Stimulated activated CD4-positive, alpha-beta T cell treated with anti-CD3 and anti-CD28 coated beads, Interleukin-4, amount 100 ng/mL, for 48 hours (primary cell): ENCODE data around the gene CREBZF.
"Not testable (repeated sequence)": the region's sequence is repeated elsewhere in the genome, so short reads cannot be mapped to it uniquely, and the experiment has no call there.

Experiments
- DNase-seq, 2 donors: peaks; one replicate each; pipeline ENCODE4 v3.0.0-alpha.2; 2020; ENCODE audit warnings: low read depth in 2 of 2

Gene CREBZF

GRCh38 chr11:85670949-85671663 is 6.2 kb upstream of the CREBZF start:
- not testable (repeated sequence) for DNase-seq

- no peak for DNase-seq
Observed at GRCh38 chr11:85668157-85668556, 3.2 kb upstream of the CREBZF start.

DNA sequence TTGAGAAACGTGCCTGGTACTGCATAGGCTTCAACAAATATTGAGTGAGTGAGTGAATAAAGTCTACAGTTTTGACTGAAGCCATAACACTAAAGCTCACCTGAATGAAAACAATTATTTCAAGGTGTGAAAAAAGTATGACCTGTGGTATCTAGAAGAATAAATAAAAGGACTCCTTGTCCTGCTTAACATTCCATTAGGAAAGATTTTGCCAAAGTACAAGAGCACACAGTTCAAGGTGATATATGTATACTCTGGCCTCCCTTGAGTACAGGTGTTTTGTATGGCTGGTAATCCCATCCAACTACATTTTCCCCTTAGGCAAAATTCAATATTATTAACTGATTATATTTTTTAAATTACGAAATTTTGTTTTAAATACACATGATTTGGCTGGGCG is 1.8 kb upstream of the CREBZF start:
- no peak for DNase-seq

DNA sequence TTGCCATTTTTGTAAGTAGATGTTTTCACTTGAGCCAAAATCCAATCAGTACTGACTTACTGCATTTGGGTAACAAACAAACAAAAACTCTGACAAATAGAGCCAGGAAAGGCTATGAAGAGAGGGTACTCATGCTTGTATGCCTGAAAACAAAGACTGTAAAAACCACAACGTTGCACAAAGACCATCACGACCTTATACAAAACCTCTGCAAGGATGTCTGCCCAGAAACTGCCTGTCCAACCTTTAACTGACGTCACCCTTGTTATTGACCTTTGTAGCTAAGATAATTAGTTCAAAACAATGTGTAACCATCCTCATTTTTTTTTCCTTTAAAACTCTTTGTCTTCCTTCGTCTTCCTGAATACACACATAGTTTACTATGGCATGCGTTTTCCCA is 804 bp upstream of the CREBZF start:
- DNase-seq, result no peak

DNA sequence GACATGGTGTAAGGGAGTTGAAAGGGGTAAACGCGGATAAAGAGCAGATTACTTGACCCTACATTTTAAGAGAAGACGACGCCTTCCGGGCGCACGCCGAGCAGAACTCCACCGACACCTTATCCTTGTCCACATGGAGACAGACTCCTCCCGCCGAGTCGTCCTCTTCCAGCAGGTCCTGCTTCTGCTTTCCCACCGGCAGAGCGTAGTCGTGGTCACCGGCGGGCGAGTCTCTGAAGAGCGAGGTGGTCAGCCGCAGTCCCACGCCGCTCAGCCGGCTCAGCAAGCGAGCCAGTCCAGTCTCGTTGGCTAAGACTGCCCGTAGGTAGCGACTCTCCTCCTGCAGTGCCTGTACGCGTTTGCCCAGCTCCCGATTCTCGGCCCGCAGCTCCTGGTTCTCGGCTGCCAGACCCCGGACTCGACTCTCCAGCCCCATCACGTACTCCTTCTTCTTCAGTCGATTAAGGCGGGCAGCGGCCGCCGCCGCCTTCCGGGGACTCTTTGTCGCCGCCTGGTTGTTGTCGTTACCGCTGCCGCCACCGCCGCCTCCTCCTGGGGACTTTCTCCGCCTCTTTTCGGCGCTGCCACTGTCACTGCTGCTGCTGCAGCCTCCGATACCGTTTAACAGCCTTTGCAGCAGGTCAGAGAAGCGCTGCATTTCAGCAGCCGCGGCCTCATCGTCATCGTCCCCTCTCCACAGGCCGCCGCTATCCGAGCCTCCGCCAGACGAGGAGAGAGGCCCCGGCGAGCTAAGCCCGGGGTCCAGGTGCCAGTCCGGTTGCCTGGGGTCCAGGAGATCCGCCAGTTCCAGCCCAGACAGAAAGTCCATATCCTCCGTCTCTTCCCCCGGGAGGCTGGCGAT is 945 bp downstream of the CREBZF start:
- DNase-seq, result peak; percentile 79 to 84

DNA sequence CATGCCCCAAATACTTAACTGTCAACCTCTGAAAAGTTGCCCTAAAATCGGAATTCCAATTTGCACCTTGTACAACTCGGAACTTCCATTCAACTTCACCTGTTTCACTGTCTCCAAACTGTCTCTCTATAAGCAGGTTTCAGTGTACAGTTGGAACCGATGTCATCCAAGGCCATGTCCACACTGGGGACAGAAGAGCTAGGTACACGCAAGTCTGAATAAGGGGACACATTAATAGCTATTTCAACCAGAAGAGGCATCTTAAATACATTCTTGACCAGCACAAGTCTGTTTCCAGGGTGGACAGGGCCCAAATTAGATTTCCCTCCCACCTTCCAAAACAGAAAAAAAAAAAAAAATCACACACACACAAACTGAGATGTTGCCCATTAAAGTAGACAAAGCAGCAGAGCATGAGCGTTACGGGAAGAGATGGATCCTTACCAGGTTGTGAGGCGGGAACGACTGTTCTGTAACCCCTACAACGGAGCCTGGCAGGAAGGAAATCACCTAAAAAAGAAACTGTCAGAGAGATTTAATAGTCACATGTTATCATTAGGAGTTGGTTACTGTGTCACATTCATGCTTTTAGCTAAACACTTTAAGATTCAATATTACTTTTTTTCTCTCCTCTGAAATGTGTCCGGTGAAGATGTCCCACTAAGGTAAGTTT is 1.7 kb downstream of the CREBZF start:
- no peak for DNase-seq

DNA sequence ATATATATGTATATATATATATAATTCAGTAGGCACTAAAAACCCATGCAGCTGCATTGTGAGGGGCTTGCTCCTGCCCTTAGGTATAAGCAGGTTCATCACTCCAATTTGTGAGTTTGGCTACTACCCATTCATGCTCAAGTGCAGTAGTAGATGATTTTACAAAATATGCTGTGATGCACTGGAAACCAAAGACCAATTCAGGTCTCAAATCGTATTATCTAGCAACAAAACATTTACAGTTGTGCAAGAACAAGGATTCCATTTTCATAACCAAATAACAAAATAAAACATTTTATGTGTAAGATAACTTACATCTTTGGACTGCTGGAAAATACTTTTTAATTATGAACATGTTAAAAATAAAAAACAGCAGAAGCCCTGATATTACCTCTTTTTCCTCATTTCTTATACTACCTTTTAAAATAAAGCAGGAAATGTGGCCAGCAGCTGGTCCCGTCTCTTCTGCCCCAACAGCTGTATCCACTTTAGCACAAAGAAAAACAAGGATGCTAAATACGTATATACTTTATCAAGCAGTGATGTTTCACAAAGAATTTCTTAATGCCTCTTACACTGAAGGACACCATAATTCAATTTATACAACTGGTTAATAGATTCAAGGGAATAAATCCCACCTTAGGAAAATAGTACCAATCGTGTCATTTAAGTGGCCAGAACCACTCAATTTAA is 2.8 kb downstream of the CREBZF start:
- DNase-seq, result no peak

- DNase-seq, result no peak
Observed at GRCh38 chr11:85658180-85658579, 6.7 kb downstream of the CREBZF start.

DNA sequence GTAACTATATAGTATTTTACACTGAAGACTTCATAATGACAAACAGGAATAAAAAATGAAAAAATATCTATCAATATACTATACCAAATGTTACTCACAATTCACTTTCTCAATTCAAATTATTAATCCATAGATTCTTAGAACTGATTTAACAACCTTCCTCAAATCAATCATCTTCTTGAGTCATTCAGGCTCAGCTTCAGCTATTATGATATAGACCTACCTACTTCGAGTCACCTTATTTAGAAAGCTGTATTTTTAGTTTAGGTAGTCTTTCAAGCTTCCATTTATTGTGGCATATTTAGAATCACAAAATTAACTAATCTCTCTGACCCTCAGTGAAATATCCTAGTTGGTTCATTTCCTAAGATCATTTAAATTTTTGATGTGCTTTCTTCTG is 8.2 kb downstream of the CREBZF start:
- no peak for DNase-seq

GRCh38 chr11:85654343-85654742 is 10.6 kb downstream of the CREBZF start:
- DNase-seq, result not testable (repeated sequence)

GRCh38 chr11:85652786-85653447 is 12.0 kb downstream of the CREBZF start:
- no peak for DNase-seq

- DNase-seq, result no peak
Observed at GRCh38 chr11:85651118-85651517, 13.8 kb downstream of the CREBZF start.

DNA sequence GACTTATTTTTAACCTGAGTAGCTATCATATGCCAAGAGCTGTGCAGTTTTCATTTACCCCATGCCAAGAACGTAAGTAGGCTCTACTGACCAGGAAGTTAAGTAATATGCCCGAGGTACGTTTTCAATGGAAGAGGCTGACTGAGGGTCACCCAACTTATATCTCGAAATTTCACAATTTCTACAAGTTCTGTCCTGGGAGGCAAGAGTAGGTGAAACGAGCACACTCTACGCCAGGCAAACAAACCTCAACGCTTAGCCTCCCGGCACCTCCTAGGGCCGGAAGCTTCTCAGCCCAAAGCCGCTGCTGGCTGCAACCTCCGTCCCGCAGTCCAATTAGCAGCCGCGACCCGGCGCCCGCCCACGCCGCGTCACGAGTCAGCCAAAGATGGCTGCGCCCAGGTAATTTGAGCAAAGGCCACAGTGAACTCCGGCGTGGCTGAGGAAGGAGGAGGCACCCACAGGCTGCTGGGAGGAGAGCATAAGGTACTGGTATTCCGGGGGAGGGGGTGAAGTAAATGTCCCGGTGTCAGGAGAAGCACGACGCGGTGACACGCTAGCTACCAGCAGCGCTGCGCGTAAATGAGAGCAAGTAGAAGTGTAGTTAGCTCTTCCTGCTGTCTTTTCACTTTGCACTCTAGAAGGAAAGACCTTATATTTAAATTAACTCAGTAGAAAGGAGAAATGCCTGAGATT is 17.2 kb downstream of the CREBZF start, which contains the start of gene TMEM126A:
Gene TMEM126A (plus strand): TSS at position 364 of the 696 bp plus-strand sequence. CDS start 2,289 bp downstream, outside the sequence.
- peak; percentile 89 to 90 for DNase-seq

DNA sequence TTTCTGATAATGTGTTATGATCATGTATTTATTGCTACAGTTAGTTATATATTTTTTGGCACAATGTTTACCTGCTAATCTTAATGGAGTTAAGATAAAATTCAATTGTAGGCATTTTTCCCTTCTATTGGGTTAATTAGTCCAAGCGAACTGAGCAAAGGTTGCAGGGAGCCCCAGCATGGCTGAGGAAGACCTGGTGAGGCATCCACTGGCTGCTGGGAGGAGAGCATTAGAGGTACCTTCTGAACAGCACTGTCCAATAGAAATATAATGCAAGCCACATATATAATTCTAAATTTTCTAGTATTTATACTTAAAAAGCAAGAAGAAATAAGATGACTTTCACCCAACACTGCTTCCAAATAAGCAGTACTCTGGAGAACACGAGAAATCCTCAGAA is 17.9 kb downstream of the CREBZF start:
- no peak for DNase-seq

GRCh38 chr11:85643191-85643614 is 21.7 kb downstream of the CREBZF start:
- DNase-seq, result no peak

DNA sequence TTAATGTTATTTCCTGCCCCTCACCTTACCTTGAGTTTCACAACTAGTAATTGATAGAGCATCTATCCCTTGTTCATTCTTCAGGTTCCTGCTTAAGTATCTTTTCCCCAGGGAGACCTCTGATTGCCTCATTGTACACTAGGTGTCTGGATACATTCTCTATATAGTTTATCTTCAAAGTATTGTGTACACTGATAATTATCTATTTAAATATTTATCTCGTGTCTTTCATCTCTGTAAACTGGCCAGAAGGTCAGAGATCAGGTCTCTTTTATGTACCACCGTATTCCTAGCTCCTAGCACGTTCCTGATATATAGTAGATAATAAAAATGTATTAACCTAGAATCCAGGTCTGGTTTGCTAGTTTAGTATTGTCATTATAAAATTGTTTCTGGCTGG is 30.2 kb downstream of the CREBZF start:
- no peak for DNase-seq

- no peak for DNase-seq
Observed at GRCh38 chr11:85628771-85629341, 36.1 kb downstream of the CREBZF start.

DNA sequence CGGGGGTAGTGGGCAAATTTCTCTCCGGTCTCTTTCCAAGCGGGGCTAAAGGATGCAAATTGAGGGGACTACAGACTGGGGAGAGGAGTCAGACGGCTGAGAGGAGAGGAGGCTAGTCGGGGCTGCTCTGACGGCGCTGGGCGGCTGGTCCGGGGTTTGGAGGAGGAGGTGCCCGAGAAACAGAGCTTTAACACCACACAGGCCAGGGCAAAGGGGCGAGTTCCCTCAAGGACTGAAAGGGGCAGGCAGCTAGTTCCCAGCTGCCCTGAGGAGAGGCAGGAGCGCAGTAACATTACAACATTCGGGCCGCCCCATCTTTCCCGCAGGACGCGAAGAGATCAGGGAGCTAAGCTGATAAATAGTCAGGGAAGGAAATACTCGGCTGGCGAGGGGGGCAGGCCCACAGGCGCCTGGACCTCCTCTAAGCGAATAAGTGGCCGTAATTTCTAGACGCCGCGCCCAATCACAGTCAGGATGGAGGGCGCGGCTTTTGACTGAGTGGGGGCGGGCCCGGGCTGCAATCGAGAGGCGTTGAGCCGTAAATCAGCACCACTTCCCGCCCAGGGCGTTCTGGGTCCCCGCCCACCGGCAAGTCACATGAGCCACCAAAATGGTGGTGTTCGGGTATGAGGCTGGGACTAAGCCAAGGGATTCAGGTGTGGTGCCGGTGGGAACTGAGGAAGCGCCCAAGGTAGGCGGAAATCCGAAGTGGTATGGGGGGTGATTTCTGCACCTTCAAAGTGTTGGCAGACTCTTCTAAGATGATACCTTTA is 36.7 kb downstream of the CREBZF start, which contains the start of gene TMEM126B:
Gene TMEM126B (plus strand): TSS at position 596 of the 773 bp plus-strand sequence. CDS start 15 bp downstream, at position 611.
- peak; percentile 92 to 97 for DNase-seq

DNA sequence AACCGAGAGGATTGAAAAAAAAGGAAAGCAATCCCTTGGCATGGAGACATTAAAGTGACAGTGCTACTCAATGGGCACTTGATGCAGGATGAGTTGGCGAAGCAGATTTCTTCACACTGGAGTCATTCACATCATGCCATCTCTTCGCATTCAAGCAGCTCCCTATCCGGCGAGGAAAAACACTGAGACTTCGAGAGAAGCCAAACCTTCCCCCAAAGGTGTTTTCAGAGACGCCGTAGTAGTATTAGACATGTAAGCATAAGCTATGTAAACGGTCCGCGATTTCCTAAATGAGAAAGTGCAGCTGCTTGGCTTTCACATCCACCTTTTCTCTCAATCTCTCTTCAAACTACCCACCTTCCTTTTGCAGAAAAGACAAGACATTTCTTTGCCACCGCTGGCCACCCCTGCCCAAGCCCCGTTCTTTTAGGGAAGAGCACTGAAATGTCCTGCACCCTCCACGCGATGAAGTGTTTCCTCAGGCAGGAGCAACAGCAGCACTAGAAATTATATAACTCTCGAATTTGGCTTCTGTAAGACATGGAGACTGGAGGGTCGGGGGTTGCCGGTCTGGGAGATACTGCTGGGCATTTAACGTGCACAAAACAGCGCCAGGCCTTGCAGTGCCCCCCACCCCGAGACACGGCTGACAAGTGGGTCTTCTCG is 37.5 kb downstream of the CREBZF start, which contains the start of gene DLG2:
Gene DLG2 (minus strand): TSS at position 13 of the 666 bp plus-strand sequence.
- DNase-seq, result no peak
